HEK293 (cell line): ENCODE results near the gene THSD4.

Experiments
- CTCF ChIP-seq: fragments of 450-650 bp; formaldehyde crosslinking; IDR thresholded peaks from 2 replicates; pipeline ENCODE4 v1.5.1; 2016; ENCODE audit warnings: missing biosample characterization, missing genetic modification characterization
- TRIM28 ChIP-seq: IDR thresholded peaks from 2 replicates; pipeline ENCODE4 v1.6.1; 2011; ENCODE audit warnings: low read length, control low read depth, borderline replicate concordance

GRCh38 chr15:71532994-71533393 is 417.7 kb downstream of the THSD4 start:
- TF ChIP-seq TRIM28 = no peak
- peak; percentile 61 for TF ChIP-seq CTCF (tag by site-specific recombination)
